ENCODE data around the gene BAHD1.
"Not testable (repeated sequence)": the region's sequence is repeated elsewhere in the genome, so short reads cannot be mapped to it uniquely, and the experiment has no call there.

The BAHD1 gene

DNA sequence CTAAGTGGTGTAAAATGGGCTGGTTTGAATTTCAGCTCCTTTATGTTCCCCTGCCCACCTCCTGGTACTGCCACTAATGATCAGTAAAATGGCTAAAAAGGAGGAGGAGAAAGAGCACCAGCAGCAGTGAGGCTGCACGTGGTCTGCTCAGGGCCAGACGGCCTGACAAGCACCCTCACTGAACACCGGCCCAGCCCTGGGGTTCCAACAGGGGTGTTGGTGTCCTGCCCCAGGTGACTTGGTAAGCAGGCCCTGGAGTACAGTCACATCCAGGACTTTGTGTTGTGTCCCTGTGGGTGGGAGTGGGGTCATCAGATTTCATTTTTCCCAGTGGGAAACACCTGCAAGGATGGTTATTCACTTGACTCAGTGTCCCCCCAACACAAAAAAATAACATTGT is 5.4 kb downstream of the BAHD1 start:
- no peak for DNase-seq

DNA sequence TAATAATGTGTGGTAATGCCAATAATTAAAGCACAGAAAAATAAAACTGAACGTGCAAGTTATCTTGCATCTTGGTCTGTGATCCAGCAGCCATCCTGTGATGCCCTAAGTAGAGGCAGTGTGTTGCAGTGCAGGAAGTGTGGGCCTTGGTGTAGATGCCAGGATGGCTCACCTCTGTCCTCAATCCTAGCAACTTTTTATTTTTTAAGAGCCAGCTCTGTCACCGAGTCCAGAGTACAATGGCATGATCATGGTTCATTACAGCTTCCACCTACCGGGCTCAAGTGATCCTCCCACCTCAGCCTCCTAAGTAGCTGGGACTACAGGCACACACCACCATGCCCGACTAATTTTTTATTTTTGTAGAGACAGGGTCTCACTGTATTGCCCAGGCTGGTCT is 7.6 kb downstream of the BAHD1 start:
- DNase-seq = no peak

DNA sequence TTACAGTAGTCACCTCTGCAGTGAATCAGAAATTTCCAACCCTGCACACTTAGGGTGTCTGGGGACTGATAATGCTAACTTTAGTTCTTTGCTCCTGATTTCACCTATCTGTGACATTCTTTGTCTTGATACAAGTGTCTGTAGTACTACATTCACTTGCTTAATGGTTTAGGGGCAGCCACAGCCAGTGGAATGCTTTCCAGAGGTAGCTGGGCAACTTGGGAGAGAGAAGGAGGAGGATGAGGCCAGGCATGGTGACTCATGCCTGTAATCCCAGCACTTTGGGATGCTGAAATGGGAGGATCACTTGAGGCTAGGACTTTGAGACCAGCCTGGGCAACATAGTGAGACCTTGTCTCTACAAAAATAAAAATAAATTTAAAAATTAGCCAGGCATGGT is 8.5 kb downstream of the BAHD1 start:
- DNase-seq = peak; percentile 46

DNA sequence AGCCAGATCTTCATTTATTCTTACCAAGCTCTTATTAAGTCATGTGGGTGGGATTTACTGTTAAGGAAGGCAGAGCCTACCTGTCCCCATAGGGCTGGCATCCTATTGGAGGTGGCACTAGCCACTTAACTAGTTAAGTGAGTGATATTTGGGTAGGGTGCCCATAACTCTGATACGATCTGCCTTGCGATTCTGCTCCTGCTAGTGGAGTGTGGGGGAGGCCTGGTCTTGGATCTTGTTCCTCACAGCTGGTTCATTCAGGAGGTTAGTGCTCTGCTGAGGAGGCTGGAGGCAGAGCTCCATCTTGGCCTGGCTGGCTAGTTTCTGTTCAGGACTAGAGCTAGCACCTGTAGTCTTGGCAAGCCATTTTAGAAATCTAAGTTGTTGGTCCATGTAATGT is 9.3 kb downstream of the BAHD1 start:
- no peak for DNase-seq

DNA sequence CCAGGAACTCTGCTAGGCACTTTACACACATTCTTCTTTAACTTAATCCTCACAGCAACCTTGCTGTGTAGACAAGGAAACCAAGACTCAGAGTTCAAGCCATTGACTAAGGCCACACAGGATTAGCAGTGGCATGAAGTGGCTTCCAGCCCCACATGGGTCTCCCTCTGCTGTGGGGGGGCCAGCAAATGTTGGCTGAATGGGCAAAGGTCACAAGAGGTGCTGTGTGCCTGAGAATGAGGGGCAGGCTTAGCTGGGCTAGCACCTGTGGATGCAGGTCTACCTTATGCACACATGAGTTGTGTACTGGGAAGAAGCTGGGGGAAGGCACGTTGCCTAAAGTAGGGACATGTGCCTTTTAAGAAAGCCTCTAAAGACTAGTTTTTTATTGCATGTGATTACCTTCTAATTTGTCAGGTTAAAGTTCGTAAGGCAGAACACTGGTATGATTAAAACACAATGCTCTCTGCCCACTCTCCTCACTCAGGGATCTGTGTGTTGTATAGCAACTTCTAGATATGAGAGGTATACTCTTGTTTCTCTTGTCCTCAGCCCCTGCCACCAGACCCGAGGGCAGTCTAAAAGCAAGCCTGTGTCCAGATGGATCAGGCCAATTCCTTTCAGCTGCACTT is 10.9 kb downstream of the BAHD1 start:
- no peak for DNase-seq

DNA sequence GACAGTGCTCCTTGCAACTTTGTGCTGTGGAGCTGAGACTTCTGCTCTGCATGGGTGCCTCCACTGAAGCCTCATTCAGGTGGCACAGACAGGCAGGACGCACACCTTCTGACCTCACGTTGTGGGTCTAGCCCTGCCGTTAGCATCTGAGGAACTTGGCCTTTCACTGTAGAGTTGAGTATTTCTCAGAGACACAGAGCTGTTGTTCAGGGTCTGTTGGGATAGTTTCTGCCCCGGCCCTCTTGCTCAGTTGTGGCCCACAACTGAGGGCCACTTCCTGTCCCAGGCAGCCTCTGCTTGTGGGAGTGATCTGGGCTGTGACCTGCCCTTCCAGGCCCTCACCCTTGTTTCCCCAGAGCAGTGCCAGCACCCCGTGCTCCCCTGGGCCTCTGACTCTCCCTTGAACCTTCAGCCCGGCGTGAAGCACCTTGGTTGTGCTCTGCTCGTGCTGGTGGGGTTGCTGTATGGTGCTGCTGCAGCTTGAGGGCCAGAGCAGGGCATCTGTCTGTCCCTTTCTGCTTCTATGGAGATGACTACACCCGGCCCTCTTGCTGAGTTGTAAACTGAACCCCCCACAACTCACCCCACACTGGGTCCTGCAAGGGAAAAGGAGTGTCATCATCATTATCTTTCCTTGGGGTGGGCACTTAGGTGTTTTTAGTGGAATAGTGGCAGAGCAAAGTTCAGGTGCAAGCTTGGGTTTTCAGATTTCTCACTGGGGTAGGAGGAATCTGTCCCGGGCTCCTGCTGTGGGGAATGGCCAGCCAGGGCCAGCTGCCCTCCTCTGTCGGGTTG is 11.7 kb downstream of the BAHD1 start:
- DNase-seq = no peak

DNA sequence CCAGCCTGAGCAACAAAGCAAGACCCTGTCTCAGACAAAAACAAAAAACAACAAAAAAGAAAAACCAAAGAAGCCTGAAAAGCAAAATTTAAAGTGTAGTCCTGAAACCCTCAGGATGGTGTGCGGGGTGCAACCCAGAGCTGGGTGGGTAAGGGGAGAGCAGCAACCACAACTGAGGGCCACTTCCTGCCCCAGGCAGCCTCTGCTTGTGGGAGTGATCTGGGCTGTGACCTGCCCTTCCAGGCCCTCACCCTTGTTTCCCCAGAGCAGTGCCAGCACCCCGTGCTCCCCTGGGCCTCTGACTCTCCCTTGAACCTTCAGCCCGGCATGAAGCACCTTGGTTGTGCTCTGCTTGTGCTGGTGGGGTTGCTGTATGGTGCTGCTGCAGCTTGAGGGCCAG is 13.2 kb downstream of the BAHD1 start:
- not testable (repeated sequence) for DNase-seq

DNA sequence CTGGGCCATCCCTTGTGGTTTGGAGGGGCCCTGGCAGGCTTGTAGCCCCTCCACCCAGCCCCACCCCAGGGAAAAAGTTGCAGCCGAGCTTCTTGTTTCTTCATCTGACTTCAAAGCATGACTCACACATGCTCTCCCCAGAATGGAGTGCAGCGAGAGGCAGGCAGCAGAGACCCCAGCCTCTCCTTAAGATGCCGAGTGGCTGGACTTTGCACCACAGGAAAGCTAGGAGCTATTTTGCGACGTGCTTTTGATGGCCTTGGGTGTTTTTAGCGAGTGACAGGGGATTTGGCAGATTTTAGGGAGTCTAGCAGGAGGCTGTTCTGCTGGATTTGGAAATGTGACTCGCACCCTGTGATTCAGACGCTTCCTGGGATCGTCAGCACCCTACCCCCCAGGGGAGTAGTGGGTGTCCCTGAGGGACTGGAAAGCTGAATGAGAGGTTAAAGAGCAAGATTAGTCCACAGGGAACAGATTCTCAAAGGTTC is 14.2 kb downstream of the BAHD1 start:
- peak; percentile 57 for DNase-seq

DNA sequence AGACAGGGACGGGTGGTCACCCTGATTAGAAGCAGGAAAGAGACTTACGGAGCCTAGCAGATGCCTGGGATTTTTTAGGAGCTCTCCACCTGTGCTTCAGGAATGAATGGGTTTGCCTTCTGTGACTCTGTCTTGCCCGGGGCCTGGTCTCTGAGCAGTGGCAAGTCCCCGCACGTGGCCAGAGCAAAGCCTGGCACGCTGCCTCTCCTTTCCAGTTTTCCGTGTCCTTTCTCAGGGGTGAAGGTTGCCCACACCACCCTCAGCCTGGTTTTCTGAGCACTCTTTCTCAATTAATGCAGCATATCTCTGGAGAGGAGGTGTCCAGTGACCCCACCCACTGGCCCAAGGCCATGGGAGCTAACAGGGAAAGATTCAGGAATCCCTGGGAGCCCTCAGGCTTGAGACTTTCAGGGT is 15.6 kb downstream of the BAHD1 start:
- DNase-seq = no peak

DNA sequence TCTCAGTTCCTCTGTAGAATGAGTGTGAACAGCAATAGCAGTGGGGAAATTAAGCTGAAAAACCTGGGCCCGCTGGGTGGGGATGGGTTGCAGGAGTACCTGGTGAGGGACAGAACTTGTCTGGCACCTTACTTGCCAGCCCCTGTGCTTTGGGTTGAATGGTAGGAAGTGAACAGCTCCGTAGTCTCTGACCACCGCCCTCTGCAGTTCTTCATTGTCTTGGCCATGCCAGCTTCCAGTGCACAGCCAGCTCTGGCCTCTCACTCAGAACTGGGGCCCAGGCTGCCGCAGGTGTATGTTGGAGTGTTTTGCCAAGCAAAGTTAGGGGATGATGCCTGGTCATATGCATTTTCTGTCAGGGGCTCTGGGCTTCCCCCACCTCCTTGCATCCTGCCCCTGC is 16.0 kb downstream of the BAHD1 start:
- no peak for DNase-seq

DNA sequence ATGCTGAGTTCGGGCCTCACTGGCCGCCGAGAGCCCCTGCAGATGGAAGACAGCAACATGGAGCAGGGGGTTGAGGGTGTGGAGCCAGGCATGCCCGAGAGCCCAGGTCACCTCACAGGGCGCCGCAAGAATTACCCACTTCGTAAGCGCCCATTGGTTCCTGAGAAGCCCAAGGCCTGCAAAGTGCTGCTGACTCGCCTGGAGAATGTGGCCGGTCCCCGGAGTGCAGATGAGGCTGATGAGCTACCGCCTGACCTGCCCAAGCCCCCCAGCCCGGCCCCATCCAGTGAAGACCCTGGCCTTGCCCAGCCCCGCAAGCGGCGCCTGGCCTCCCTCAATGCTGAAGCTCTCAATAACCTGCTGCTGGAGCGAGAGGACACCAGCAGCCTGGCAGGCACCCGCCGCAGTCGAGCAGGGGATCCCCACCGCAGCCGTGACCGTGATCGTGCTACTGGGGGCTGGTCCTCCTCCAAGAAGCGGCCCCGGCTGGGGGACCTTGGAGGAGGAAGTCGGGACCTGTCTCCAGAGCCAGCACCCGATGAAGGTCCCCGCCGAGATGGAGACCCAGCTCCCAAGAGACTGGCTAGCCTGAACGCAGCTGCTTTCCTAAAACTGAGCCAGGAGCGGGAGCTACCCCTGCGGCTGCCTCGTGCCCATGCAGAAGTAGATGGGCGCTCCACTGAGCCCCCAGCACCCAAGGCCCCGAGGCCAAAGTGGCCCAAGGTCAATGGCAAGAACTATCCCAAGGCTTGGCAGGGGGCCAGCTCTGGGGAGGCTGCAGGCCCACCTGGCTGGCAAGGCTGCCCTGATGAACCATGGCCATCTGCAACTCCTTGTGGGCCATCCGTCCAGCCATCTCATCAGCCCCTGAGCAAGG is 18.0 kb downstream of the BAHD1 start:
- DNase-seq = no peak

DNA sequence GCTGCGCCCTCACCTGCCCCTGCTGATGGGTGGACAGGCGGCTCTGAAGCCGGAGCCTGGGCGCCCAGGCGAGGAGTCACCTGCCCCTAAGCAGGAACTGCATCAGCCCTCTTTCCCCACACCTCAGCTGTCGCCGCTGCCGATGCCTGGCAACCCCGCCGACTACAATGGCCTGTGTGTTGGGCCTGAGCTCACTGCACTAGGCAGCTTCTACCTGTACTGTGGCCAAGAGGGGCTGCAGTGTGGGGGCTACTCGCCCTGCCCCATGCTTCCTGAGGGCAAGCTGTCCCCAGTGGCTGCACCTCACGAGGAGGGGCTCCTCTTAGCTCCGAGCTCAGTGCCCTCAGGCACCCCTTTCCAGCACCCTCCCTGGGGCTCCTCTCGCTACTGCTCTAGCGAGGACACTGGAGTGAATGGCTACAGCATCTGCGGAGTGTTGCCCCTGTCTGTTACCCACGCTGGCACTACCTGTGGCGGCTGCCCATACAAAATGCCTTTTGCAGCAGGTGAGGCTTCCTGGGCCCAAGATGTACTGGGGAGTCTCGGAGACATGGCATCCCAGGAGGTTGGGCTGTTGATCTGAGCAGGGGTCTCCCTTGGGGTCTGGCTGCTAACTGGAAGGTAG is 18.8 kb downstream of the BAHD1 start:
- no peak for DNase-seq

DNA sequence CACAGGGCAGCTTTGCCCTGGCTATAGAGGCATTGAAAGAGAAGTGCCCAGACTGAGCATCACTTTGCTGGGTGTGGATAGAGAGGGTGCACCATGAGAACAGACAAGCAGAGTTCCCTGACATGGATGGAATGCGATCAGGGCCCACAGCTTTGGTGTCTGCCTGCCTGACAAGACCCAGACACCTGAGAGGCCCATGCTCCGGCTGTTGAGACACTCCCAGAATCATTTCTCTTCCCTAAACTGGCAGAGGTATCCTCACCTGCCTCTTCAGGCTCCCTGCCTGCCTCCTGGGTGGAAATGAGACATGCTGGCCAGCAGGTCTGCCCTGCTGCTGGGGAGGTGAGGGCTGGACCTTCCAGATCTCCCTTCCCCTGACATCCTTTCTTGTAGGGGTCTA is 19.7 kb downstream of the BAHD1 start:
- DNase-seq = no peak

DNA sequence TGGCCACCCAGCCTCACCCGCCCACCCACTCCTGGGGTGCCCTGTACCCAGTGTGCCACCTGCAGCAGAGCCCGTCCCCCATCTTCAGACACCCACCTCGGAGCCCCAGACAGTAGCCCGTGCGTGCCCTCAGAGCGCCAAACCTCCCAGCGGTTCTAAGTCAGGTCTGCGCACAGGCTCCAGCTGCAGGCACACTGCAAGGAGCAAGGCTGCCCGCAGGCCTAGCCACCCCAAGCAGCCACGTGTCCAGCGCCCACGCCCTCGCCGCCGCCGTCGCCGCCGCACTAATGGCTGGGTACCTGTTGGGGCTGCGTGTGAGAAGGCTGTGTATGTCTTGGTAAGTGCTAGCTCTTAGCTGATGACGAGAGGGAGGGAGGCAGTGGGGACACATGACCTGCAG is 21.2 kb downstream of the BAHD1 start:
- no peak for DNase-seq

DNA sequence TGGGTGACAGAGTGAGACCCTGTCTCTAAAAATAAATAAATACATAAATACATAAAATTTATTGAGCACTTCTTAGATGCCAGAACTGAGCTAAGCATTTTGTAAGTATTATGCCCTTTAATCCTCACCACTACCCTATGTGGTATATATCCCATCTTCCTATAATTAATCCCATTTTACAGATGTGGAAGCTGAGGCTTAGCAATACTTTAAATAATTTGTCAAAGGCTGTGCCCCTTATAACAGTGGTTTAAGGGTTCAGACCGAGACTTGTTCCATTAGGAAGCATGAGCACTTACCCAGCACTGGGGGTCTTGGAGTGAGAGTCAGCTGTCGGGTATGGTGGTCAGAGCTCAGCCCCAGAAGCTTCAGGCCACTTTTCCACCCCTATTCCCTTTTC is 22.5 kb downstream of the BAHD1 start:
- no peak for DNase-seq

DNA sequence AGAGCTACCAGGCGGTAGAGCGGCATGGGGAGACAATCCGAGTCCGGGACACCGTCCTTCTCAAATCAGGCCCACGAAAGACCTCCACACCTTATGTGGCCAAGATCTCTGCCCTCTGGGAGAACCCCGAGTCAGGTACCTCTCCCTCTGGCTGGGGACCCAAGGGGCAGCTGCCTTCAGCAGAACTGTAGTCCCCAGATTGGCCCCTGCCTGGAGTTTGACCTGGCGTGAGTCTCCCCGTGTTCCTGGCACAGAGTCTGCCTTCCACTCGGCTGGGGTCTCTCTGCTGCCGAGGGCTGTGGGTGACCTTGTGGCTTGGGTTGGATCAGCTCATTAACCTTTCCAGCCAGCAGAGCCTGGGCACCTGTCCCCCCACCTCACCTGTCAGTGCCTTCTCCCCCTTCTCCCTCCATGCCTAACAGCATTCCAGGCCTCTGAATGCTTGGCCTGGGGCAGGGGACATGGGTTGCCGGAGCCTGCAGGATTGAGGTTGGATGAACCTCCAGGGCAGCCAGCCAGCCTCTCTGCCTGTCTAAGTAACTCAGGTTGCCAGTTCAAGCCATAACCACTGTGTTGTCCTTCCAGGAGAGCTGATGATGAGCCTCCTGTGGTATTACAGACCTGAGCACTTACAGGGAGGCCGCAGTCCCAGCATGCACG is 23.3 kb downstream of the BAHD1 start:
- DNase-seq = no peak

DNA sequence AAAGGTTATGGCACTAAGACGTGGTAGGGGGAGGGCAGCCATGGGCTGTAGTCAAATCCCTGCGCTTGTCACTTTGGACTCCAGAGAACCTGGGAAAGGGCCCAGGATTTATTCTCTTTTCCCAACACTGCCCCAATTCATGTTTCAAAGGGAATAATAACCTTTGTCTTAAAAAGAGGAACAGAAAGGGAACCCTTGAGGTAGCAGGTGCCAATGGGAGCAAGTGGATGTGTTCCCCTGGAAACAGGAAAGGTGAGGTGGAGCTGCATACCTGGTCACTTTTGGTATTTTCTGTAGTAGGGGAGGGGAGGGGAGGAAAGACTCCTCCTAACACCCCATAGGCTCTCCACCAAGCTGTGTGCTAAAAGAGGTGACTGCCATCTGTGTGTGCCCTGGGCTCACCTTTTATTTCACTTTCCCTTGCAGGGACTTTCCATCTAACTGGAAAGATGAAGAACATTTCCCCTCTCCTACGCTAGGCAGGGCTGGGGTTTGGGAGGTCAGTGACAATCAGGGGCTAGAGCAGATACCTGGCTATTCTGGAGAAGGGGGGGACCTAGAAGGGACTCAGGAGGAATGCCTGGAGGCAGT is 23.9 kb downstream of the BAHD1 start:
- no peak for DNase-seq

DNA sequence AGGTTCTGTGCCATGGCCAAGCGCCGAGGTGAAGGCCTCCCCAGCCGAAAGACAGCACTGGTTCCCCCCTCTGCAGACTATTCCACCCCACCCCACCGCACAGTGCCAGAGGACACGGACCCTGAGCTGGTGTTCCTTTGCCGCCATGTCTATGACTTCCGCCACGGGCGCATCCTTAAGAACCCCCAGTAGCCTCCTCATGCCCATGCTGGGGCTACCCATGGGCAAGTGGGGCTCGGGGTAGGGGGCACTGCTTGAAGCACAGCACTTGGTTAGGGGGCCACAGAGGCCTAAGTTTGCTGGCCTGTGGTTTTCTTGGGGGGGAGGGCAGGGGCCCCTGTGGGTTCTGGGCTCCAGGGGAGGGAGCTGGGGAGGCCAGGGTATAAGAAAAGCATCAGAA is 25.2 kb downstream of the BAHD1 start:
- no peak for DNase-seq

DNA sequence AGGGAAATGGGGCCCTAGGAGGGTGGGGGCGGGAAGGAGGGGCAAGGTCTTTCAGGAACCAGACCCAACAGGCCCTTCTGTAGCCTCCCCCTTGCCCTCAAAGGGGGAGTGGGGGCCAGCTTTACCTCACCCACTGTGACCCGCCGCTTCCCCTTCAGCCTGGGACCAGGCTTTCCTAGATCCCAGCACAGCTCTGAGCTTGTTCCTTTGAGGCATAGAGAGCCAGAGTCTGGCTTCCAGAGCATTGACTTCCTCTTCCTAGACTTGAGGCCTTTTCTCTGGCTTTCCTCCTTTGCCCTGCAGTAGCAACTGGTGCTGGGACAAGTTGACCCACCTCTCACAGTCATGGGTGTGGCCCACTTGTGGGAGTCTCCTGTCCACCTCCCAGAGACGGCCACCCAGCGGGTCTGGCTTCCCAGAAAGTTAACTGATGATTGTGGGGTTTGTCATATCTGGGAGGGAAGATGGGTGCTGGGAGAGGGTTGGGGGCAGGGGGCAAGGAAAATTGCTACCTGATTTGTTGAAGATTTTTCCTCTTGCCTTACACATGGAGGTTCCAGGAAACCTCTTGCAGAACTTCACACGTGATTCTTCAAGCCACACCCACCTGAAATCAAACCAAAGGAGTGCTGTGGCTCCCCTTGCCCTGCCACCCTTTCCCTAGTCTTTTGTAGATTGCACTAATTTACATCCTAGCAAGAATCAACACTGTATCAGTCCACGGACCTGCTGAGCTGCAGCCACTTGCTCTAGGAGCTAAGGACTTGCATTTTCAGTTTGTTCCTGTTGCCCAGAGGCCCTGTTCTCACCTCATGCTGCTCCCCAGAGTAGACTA is 25.9 kb downstream of the BAHD1 start:
- DNase-seq = no peak

DNA sequence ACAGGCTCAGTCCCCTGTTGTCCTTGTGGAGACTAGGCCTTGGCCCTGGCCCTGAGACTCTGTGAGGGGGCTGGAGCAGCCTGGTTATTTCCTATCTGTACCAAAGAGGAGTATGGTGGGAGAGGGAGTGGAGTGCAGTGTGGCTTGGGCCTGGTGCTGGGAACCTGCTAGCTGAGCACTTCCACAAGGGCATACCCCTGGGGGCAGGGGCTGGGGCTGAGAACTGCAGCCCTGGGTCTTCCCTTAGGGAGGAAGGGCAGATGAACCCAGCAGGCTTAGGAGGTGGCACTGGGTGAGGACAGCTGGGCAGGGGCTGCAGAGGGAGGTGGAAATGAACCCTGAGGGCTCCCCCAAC is 26.5 kb downstream of the BAHD1 start:
- DNase-seq = no peak

DNA sequence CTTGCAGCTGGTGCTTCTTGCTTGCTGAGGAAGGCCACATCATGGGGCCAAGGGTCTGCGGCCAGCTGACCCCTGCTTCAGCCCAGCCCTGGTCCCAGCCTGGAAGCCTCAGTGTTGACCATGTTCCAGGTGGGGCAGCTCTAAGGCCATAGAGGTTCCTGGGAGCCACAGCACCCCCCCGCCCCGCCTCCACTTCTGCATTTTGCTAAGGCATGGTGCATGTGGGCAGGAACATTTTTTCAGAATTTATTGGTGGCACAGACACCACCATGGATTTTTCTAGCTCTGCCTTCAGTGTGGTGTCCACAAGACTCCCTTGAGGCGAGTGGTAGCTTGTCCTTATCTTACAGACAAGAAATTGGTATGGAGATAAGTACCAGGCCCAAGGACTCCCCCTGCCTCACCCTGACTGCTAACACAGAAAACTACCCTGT is 28.2 kb downstream of the BAHD1 start:
- DNase-seq = no peak

All from fibroblast of skin of right quadriceps (primary cell).